MM.1S (cell line): ENCODE data around the gene DUSP7.

ENCODE experiments used
- DNase-seq: peaks from one replicate; pipeline ENCODE4 v3.0.0-alpha.2; 2015
- H2AFZ ChIP-seq: fragments of 300-600 bp; sonication (generic); 2 replicates; pipeline ENCODE4 v1.6.0; 2016; ENCODE audit warnings: antibody characterized with exemption, low read length
- H3F3A ChIP-seq: fragments of 300-600 bp; sonication (generic); 2 replicates; pipeline ENCODE4 v1.6.1; 2016; ENCODE audit warnings: mild to moderate bottlenecking, antibody characterized with exemption, low read length, moderate library complexity, mixed read lengths; ENCODE audit not compliant: insufficient read depth
- H3K27ac ChIP-seq: fragments of 300-600 bp; sonication (generic); 2 replicates; pipeline ENCODE4 v1.5.1; 2016; ENCODE audit warnings: mild to moderate bottlenecking, low read length
- H3K27me3 ChIP-seq: fragments of 300-600 bp; sonication (generic); replicated peaks from 2 replicates; pipeline ENCODE4 v1.6.0; 2016; ENCODE audit warnings: low read length; ENCODE audit not compliant: insufficient read depth
- H3K36me3 ChIP-seq: fragments of 300-600 bp; sonication (generic); replicated peaks from 2 replicates; pipeline ENCODE4 v1.6.1; 2016; ENCODE audit warnings: mild to moderate bottlenecking, low read length, mixed read lengths; ENCODE audit not compliant: insufficient read depth
- H3K4me1 ChIP-seq: fragments of 300-600 bp; sonication (generic); 2 replicates; pipeline ENCODE4 v1.6.1; 2016; ENCODE audit warnings: low read length, mixed read lengths
- H3K4me2 ChIP-seq: fragments of 300-600 bp; sonication (generic); 2 replicates; pipeline ENCODE4 v1.6.0; 2016; ENCODE audit warnings: low read depth, low read length
- H3K4me3 ChIP-seq: fragments of 300-600 bp; sonication (generic); 2 replicates; pipeline ENCODE4 v1.5.1; 2016; ENCODE audit warnings: low read length, mixed read lengths
- H3K79me2 ChIP-seq: fragments of 300-600 bp; sonication (generic); 2 replicates; pipeline ENCODE4 v1.6.1; 2016; ENCODE audit warnings: mixed run types, low read length, mixed read lengths
- H3K9ac ChIP-seq: fragments of 300-600 bp; sonication (generic); 2 replicates; pipeline ENCODE4 v1.6.1; 2016; ENCODE audit warnings: low read length, mixed read lengths
- H3K9me2 ChIP-seq: fragments of 300-600 bp; sonication (generic); replicated peaks from 2 replicates; pipeline ENCODE4 v1.6.1; 2016; ENCODE audit warnings: mild to moderate bottlenecking, low read length, mixed read lengths; ENCODE audit not compliant: insufficient read depth
- H3K9me3 ChIP-seq: fragments of 300-600 bp; sonication (generic); replicated peaks from 2 replicates; pipeline ENCODE4 v1.6.1; 2016; ENCODE audit warnings: mild to moderate bottlenecking, low read length, mixed read lengths; ENCODE audit not compliant: insufficient read depth
- H4K20me1 ChIP-seq: fragments of 300-600 bp; sonication (generic); 2 replicates; pipeline ENCODE4 v1.6.1; 2016; ENCODE audit warnings: mild to moderate bottlenecking, low read length, moderate library complexity, mixed read lengths; ENCODE audit not compliant: insufficient read depth
- EZH2 ChIP-seq: fragments of 300-600 bp; sonication (generic); optimal IDR thresholded peaks from 2 replicates; pipeline ENCODE3; 2017; ENCODE audit warnings: low read depth, mild to moderate bottlenecking, antibody characterized with exemption, low read length, mixed read lengths
- EZH2phosphoT487 ChIP-seq: fragments of 300-600 bp; sonication (generic); IDR thresholded peaks from 2 replicates; pipeline ENCODE4 v1.6.1; 2018; ENCODE audit warnings: antibody characterized with exemption, low read length
- TF ChIP-seq, protein P1 (sequence below): fragments of 300-600 bp; sonication (generic); IDR thresholded peaks from 2 replicates; pipeline ENCODE4 v1.5.1; 2016; ENCODE audit warnings: antibody characterized with exemption, low read length, mixed read lengths

Gene DUSP7

DNA sequence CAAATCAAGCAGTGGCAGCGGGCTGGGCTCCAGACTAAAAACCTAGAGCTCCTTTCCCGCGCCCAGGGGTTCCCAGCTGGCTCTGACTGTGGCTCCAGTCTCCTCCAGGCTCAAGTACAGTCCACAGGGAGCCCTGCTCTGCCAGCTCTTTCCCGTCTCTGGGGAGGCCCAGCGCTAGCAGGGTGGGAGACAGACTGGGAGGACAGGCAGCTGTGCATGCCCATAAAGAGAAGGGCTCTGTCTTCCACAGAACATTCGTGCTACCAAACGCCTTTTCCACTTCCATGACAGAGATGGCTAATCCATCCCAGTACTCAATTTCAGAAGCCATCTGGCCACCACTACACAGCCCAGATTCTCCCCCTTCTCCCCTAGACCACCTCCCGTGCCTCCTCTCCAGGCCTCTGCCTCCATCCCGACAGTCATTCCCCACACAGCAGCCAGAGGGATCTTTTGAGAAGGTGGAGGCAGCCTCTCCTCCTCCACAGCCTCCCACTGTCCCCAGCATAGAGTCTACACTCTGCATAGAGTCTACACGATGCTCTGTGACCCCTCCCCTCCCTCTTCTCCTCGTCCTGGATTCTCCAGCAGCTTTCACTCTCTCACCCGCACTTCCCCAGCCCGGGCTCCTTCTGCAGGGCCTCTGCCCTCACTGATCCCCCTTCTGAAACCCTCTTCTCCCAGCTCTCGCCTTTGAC lies 6.8 kb upstream of the DUSP7 start:
- no peaks in the 10 kb centered on the region for H3K79me2 ChIP-seq
- no peaks in the 10 kb centered on the region for H3K9me3 ChIP-seq
- no peak overlapping the region for H3K27ac ChIP-seq
- H3F3A ChIP-seq, result no peaks in the 10 kb centered on the region
- H3K9me2 ChIP-seq, result no peaks in the 10 kb centered on the region
- H3K27me3 ChIP-seq, result no peaks in the 10 kb centered on the region
- H2AFZ ChIP-seq, result no peak overlapping the region
- no peak overlapping the region for H3K9ac ChIP-seq
- H4K20me1 ChIP-seq, result no peaks in the 10 kb centered on the region
- no peak overlapping the region for H3K4me2 ChIP-seq
- DNase-seq, result no peak
- H3K36me3 ChIP-seq, result no peaks in the 10 kb centered on the region
- TF ChIP-seq EZH2phosphoT487 (no peak), EZH2 (no peak)
- TF ChIP-seq, protein P1, sequence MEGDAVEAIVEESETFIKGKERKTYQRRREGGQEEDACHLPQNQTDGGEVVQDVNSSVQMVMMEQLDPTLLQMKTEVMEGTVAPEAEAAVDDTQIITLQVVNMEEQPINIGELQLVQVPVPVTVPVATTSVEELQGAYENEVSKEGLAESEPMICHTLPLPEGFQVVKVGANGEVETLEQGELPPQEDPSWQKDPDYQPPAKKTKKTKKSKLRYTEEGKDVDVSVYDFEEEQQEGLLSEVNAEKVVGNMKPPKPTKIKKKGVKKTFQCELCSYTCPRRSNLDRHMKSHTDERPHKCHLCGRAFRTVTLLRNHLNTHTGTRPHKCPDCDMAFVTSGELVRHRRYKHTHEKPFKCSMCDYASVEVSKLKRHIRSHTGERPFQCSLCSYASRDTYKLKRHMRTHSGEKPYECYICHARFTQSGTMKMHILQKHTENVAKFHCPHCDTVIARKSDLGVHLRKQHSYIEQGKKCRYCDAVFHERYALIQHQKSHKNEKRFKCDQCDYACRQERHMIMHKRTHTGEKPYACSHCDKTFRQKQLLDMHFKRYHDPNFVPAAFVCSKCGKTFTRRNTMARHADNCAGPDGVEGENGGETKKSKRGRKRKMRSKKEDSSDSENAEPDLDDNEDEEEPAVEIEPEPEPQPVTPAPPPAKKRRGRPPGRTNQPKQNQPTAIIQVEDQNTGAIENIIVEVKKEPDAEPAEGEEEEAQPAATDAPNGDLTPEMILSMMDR, result no peak
- H3K4me1 ChIP-seq, result peaks cover 8% of the 10 kb centered on the region
- no peak overlapping the region for H3K4me3 ChIP-seq

DNA sequence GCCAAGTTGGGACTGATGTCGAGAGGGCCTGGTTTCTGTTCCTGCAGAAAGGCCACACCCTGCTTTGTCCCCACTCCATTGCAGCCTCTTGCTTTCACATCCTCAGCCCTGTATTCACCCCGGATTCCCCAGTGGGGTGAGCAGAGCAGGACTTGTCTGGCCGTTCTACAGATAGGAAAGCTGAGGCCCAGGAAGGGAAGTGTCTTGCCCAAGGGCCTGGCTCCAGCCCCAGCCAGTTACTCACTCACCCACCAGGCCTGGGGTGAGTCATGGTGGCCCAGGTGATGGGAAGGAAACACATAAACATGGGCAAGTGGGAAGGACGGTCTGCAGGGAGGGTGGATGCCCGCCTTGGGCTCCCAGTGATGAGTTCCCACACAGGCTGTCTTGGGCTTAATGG lies 6.1 kb upstream of the DUSP7 start:
- no peak overlapping the region; the same call in 1 of the 2 replicates for H3K4me2 ChIP-seq
- H3K4me3 ChIP-seq, result no peak overlapping the region
- TF ChIP-seq EZH2phosphoT487 (no peak), EZH2 (no peak)
- TF ChIP-seq, protein P1, result no peak
- no peaks in the 10 kb centered on the region for H3K27me3 ChIP-seq
- H3K4me1 ChIP-seq, result peaks cover 14% of the 10 kb centered on the region
- no peaks in the 10 kb centered on the region for H4K20me1 ChIP-seq
- no peaks in the 10 kb centered on the region for H3K36me3 ChIP-seq
- no peak overlapping the region for H2AFZ ChIP-seq
- DNase-seq, result no peak
- H3K9me3 ChIP-seq, result no peaks in the 10 kb centered on the region
- H3K27ac ChIP-seq, result no peak overlapping the region
- no peaks in the 10 kb centered on the region for H3K9me2 ChIP-seq
- H3K79me2 ChIP-seq, result no peaks in the 10 kb centered on the region
- no peaks in the 10 kb centered on the region; the same call in 1 of the 2 replicates for H3F3A ChIP-seq
- H3K9ac ChIP-seq, result no peak overlapping the region

DNA sequence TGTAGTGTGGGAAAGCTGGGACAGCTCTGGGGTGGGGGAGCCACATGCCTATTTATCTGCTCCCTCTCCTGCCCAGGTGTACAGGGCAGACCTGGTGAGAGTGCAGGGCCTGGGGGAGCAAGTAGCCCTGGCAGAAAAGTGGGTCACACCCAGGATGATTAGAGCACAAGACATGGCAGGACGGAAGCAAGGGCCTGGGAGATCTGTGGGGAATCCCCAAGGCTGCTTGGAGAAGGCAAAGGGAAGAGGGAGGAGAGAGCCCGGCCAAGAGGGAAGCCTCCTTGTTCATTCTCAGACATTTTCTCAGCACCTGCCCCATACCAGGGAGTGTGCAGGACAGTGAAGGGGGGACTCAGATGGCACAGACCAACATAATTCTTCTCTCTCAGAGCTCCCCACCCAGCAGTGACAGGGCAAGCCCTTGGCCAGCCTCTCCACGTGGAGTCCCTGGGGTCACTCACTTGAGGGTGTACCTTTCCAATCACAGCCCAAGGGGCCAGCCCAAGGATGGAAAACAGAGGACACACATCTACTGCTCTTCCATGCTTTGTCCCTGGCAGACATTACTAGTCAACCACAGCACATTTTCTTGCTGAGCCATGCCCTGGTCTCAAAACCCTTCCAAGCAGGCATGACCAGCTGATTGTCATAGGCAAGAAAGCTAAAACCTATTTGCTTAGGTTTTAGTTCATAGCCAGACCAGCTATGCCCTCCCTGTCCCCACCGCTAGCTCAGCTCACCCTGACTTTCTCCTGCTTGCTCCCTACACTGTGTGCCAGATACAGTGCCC lies 4.9 kb upstream of the DUSP7 start:
- Histone ChIP-seq H2AFZ (no peak overlapping the region), H3K9me2 (no peaks in the 10 kb centered on the region), H3K27ac (no peak overlapping the region), H3K27me3 (no peaks in the 10 kb centered on the region), H3K4me1 (peaks cover 14% of the 10 kb centered on the region), H3K36me3 (no peaks in the 10 kb centered on the region), H3K9ac (no peak overlapping the region), H3K9me3 (no peaks in the 10 kb centered on the region), H3K79me2 (no peaks in the 10 kb centered on the region), H3K4me2 (no peak overlapping the region), H3F3A (no peaks in the 10 kb centered on the region; the same call in 1 of the 2 replicates), H4K20me1 (no peaks in the 10 kb centered on the region), H3K4me3 (no peak overlapping the region)
- no peak for DNase-seq
- TF ChIP-seq EZH2phosphoT487 (no peak), EZH2 (no peak)
- TF ChIP-seq, protein P1, result no peak
